RWPE1 (cell line): ENCODE results near the gene CCT3.

Experiments
- CTCF ChIA-PET: fragments of 350-600 bp; sonication (Branson Sonifier 250); formaldehyde crosslinking; extraction: SDS; loops from one replicate; lab custom pipeline; 2021; lab: Yijun Ruan, JAX
- POLR2A ChIA-PET: fragments of 400-600 bp; formaldehyde crosslinking; extraction: SDS; loops from one replicate; lab custom pipeline; 2020; ENCODE audit warnings: antibody characterized with exemption; ENCODE audit not compliant: low non-redundant PET; lab: Yijun Ruan, JAX
- DNase-seq: peaks from one replicate; pipeline ENCODE4 v3.0.0; 2012; ENCODE audit warnings: low spot score
- H3K27ac ChIP-seq: fragments of 450-650 bp; 2 replicates; pipeline ENCODE4 v1.5.1; 2017
- TF ChIP-seq, protein P1 (sequence below): fragments of 450-650 bp; conservative IDR thresholded peaks from 2 replicates; pipeline ENCODE4 v1.5.1; 2017; ENCODE audit warnings: low read depth, mild to moderate bottlenecking

Gene CCT3

DNA sequence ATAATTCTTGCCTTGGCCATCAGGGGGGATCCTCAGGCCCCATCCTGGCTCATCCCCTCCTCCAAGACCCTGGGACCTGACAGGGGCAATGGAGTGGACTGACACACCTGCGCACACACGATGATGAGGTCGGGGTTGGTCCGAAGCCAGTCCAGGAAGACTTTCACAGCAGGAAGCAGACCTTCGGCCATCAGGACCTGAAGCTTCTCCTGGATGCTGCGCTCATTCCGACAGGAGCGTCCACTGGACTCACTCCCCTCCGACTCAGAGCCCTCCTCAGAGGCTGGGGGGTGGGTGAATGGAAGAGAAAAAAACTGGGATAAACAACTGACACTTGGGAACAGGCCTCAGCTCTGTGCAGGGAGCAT, 74.8 kb downstream of the CCT3 start:
- CTCF ChIA-PET: no interaction called here
- H3K27ac ChIP-seq: peak overlapping the region; percentile 97
- TF ChIP-seq, protein P1, sequence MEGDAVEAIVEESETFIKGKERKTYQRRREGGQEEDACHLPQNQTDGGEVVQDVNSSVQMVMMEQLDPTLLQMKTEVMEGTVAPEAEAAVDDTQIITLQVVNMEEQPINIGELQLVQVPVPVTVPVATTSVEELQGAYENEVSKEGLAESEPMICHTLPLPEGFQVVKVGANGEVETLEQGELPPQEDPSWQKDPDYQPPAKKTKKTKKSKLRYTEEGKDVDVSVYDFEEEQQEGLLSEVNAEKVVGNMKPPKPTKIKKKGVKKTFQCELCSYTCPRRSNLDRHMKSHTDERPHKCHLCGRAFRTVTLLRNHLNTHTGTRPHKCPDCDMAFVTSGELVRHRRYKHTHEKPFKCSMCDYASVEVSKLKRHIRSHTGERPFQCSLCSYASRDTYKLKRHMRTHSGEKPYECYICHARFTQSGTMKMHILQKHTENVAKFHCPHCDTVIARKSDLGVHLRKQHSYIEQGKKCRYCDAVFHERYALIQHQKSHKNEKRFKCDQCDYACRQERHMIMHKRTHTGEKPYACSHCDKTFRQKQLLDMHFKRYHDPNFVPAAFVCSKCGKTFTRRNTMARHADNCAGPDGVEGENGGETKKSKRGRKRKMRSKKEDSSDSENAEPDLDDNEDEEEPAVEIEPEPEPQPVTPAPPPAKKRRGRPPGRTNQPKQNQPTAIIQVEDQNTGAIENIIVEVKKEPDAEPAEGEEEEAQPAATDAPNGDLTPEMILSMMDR: no peak
- POLR2A ChIA-PET: no interaction called here
- no peak for DNase-seq

DNA sequence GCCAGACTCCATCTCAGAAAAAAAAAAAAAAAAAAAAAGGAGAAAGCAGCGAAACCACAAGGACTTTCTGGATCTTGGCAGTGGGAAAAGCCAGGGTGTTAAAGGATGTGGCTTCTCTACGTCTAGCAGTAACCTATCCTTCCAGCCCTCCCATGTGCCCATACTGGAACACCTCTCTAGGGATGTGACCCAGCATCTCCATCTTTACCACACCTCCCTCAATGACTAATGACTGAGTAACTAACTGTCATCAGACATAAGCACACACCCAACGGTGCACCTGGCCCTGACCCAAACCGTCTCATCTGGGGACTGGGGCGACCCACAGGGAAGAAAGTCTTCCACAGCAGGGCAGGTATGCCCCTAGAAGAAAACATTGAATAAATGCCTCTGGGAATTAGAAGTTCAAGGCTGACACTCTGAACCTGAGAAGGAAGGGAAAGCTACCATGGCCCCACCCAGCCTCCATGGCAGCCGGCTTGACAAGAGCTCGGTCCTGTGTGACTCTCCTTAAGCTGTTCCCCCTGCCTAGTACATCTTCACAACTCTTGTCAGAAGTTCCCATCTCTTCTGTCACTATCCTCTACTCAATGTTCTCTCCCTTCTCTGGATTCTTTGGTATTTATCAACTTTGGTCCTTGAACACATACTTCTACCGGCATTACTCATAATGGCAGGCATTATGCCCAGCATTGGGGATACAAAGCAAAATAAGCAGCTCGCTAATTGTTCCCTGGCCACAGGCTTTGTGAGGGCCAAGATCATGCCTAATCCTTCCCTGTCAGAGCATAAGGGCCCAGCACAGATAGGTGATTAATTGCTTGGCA, 75.4 kb downstream of the CCT3 start:
- ChIA-PET CTCF (interaction anchor here (0.6 to 0.8 kb wide), 2 partner anchors 14 to 43 kb away, joined by 3 to 4 read pairs; no protein-coding TSS in a partner anchor), POLR2A (interaction anchor here (0.7 kb wide), 1 partner anchor 11 kb away, joined by 4 read pairs; no protein-coding TSS in a partner anchor)
- H3K27ac ChIP-seq: peak overlapping the region; percentile 97
- peak; percentile 92 for DNase-seq
- TF ChIP-seq, protein P1: no peak

DNA sequence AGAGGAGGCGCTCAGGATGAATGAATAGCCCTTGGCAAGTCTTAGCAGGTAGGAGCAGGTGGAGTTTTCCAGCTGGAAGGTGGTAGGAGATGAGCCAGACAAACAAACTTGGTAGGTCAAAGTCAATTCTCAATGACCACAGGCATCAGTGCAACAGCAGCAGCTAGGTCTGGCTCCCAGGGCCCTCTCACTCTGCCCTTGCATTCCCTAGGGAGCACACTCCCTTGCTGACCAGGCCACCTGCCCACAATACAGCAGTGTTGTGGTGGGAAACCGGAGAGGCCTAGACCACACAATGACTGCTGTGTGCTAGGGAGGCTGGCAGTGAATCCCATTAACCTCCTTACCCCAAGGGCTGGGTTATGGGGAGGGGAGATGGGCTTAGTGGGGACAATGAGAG, 77.2 kb downstream of the CCT3 start:
- peak overlapping the region; percentile 97 for H3K27ac ChIP-seq
- DNase-seq: no peak
- POLR2A ChIA-PET: no interaction called here
- CTCF ChIA-PET: interaction anchor here (0.6 kb wide), 1 partner anchor 44 kb away, joined by 4 read pairs; no protein-coding TSS in a partner anchor
- TF ChIP-seq, protein P1: no peak

DNA sequence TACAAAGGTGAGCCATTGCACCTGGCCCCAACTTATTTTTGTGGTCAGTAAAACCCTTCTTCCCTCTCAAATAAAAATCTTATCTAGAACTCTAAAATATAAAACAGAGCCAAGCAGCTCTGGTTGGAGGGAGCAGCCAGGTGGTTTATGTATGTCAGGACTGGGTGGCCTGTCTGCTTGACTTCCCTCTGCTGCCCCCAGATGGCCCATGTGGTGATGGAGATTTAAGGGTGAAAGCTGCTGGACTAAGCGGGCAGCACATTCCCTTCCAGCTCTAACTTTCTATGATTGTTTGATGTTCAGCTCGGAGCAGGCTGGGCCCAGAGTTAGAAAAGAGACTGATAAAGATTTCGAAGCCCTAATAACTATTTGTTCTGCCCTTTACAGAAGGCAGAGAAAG, 78.3 kb downstream of the CCT3 start:
- CTCF ChIA-PET: interaction anchor here (0.6 kb wide), 2 partner anchors 99 to 226 kb away, joined by 5 read pairs; no protein-coding TSS in a partner anchor
- POLR2A ChIA-PET: no interaction called here
- TF ChIP-seq, protein P1: no peak
- DNase-seq: no peak
- H3K27ac ChIP-seq: peak overlapping the region; percentile 97
